ENCODE measurements around the gene TNFSF4. TPM values are rescaled to one million over a fixed set of nuclear protein-coding genes. Genes with fewer than 3 reads are reported as not detected.

The TNFSF4 gene
- total and polyA plus RNA-seq, 2 donors from 2014 or later: 0.58 to 1.3 TPM

GRCh38 chr1:173249349-173249748, 42.2 kb upstream of the TNFSF4 start:
- H3K27me3 ChIP-seq (ENCODE audit: control insufficient read depth, insufficient read depth, low read length): no peaks in the 10 kb centered on the region
- H3K9me3 ChIP-seq (ENCODE audit: control insufficient read depth in 2 of 3, insufficient read depth in 1 of 3, low read length in 3 of 3): no peaks in the 10 kb centered on the region
- no peak for FAIRE-seq
- intact Hi-C loops (cut with DNase I): no loop called here
- no peaks in the 10 kb centered on the region for H3K36me3 ChIP-seq (ENCODE audit: control insufficient read depth in 2 of 3, insufficient read depth in 3 of 3, low read length in 3 of 3)
- H3K4me3 ChIP-seq (ENCODE audit: low read length in 3 of 3): no peak overlapping the region
- no peak overlapping the region for H3K9ac ChIP-seq (ENCODE audit: low read length in 3 of 3)
- H3K27ac ChIP-seq (ENCODE audit: low read depth in 2 of 2, low read length in 2 of 2): no peak overlapping the region
- peak in 1 of 5 donors; percentile 47 for DNase-seq
- H3K4me1 ChIP-seq (ENCODE audit: control insufficient read depth in 2 of 3, insufficient read depth in 2 of 3, low read depth in 1 of 3, low read length in 3 of 3): no peaks in the 10 kb centered on the region
- no peak for TF ChIP-seq CTCF (IDR thresholded peaks at IDR 0.05; ENCODE audit: borderline replicate concordance, extremely low read depth, insufficient read depth)

DNA sequence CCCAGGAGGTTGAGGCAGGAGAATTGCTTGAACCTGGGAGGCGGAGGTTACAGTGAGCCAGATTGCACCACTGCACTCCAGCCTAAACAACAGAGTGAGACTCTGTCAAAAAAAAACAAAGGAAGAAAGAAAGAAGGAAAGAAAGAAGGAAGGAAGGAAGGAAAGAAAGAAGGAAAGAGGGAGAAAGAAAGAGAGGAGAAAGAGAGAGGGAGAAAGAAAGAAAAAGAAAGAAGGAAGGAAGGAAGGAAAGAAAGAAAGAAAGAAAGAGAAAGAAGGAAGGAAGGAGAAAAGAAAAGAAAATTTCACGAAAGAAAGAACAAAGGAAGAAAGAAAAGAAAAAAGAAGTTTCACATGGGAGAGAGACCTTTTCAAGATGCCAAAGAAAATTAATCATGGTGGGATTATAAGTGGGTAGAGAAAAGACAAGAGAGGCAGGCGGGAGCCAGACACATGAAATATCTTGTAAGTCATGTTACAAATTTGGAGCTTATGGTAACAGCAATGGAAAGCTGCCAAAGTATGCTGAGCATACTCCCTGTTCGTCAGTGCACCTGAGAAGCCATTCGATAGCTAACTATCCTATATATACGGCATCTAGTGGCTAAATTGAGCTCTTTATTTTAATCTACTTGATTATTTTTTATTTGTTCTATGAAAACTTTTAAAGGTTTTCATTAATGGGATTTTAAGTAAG, 41.3 kb upstream of the TNFSF4 start:
- Histone ChIP-seq H3K4me3 (ENCODE audit: low read length in 3 of 3) (no peak overlapping the region), H3K36me3 (ENCODE audit: control insufficient read depth in 2 of 3, insufficient read depth in 3 of 3, low read length in 3 of 3) (no peaks in the 10 kb centered on the region), H3K27ac (ENCODE audit: low read depth in 2 of 2, low read length in 2 of 2) (no peak overlapping the region), H3K9ac (ENCODE audit: low read length in 3 of 3) (no peak overlapping the region), H3K27me3 (ENCODE audit: control insufficient read depth, insufficient read depth, low read length) (no peaks in the 10 kb centered on the region), H3K9me3 (ENCODE audit: control insufficient read depth in 2 of 3, insufficient read depth in 1 of 3, low read length in 3 of 3) (peaks cover 0 to 4% (median 0%) of the 10 kb centered on the region in 3 donors), H3K4me1 (ENCODE audit: control insufficient read depth in 2 of 3, insufficient read depth in 2 of 3, low read depth in 1 of 3, low read length in 3 of 3) (no peaks in the 10 kb centered on the region)
- FAIRE-seq: no peak
- no peak for TF ChIP-seq CTCF (IDR thresholded peaks at IDR 0.05; ENCODE audit: borderline replicate concordance, extremely low read depth, insufficient read depth)
- intact Hi-C loops (cut with DNase I): no loop called here
- no peak for DNase-seq

GRCh38 chr1:173245892-173246291, 38.8 kb upstream of the TNFSF4 start:
- Histone ChIP-seq H3K9ac (ENCODE audit: low read length in 3 of 3) (no peak overlapping the region), H3K27me3 (ENCODE audit: control insufficient read depth, insufficient read depth, low read length) (no peaks in the 10 kb centered on the region), H3K9me3 (ENCODE audit: control insufficient read depth in 2 of 3, insufficient read depth in 1 of 3, low read length in 3 of 3) (peaks cover 0 to 13% (median 0%) of the 10 kb centered on the region in 3 donors), H3K4me1 (ENCODE audit: control insufficient read depth in 2 of 3, insufficient read depth in 2 of 3, low read depth in 1 of 3, low read length in 3 of 3) (no peaks in the 10 kb centered on the region), H3K27ac (ENCODE audit: low read depth in 2 of 2, low read length in 2 of 2) (no peak overlapping the region), H3K4me3 (ENCODE audit: low read length in 3 of 3) (no peak overlapping the region), H3K36me3 (ENCODE audit: control insufficient read depth in 2 of 3, insufficient read depth in 3 of 3, low read length in 3 of 3) (no peaks in the 10 kb centered on the region)
- no peak for DNase-seq
- no peak for TF ChIP-seq CTCF (IDR thresholded peaks at IDR 0.05; ENCODE audit: borderline replicate concordance, extremely low read depth, insufficient read depth)
- no peak for FAIRE-seq
- intact Hi-C loops (cut with DNase I): no loop called here

All from kidney (tissue), 14 donors.